Stimulated activated CD8-positive, alpha-beta memory T cell treated with anti-CD3 and anti-CD28 coated beads, Interleukin-4, amount 100 ng/mL, for 1 hour (primary cell): Measurements from ENCODE around the gene HARS1.
"Not testable (repeated sequence)": the region's sequence is repeated elsewhere in the genome, so short reads cannot be mapped to it uniquely, and the experiment has no call there.

Experiments used
- DNase-seq, 2 donors: peaks; one replicate each; pipeline ENCODE4 v3.0.0-alpha.2; 2020; ENCODE audit warnings: low read depth in 2 of 2, low spot score in 1 of 2

Gene HARS1

DNA sequence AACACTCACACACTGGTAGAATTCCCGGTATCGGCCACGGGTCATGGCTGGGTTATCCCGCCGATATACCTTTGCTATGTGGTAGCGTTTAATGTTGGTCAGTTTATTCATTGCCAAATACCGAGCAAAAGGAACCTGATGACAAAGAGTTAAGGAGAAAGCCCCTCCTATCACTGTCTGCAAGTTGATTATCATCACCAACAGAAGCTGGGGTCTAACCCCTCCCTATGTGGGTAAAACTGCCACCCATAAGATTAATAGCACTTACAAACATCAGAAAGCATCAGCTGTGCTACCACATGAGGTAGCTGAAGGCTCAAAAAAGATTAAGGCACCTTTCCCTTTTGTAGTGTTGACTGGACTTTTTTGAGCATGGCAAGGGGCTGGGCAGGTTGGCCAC lies 12.2 kb downstream of the HARS1 start:
- no peak for DNase-seq

- DNase-seq = no peak
Measured at GRCh38 chr5:140677947-140678346, 13.2 kb downstream of the HARS1 start.

DNA sequence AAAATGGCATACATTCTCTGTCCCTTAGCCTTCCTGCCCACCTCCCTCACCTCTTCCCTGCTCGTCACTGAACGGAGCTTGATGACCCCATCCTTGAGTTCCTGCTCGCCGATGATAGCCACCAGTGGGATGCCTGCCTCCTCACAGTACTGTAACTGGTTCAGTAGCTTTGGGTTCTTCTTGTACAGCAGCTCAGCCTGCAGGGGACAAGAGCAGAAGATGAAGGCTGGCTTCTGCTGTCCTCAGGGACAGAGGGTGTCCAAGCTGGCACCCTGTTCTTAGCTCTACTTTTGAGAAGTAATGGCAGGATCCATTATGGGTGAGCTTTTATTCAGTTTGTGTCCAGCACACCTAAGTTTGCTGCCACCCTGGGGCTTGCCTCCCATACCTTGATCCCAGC lies 16.5 kb downstream of the HARS1 start:
- DNase-seq = no peak

GRCh38 chr5:140674211-140674610 lies 17.0 kb downstream of the HARS1 start:
- DNase-seq = no peak

DNA sequence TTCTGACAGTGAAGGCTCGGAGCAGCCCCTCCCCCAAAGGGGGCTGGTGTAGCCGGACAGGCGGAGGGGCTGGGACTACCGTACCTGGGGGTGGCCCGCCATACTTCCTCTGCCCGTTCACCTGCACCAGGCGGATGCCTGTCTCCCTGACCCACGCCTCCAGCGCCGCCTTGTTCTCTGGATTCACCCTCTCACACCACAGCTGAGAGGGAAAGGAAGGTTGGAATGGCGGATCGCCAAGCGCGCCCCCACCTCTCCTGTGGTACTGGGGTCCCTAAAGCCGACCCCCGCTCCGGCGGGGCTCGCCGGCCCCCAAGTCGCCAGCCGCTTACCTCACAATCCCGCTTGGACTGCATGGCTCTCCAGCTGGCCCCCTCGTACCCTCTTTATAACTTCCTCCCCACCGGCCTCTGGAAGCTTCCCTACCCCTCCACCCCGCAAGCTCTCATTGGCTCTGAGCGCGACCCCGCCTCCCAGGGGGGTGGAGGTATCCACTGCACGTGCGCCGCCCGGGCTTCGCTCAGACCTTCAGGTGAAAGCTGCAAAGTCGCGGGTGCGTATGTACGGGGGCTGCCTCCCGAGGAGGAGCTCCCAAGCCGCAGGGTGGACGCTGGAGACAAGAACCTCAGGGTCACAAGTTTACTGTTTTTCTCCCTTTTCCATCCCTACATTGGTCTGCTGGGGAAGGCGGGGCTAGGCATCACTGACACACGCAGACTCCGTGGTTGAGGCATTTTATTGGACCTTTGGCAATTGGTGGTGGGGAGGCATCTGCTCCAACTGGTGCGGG lies 17.8 kb downstream of the HARS1 start, which contains the start of gene DND1:
TSS of gene DND1 (minus strand) at position 390 of the 790 bp plus-strand sequence. CDS start at position 356, 34 bp downstream.
- no peak for DNase-seq

- DNase-seq = no peak
Measured at GRCh38 chr5:140672455-140673186, 18.5 kb downstream of the HARS1 start.

GRCh38 chr5:140671472-140672125 lies 19.6 kb downstream of the HARS1 start:
- DNase-seq = no peak

DNA sequence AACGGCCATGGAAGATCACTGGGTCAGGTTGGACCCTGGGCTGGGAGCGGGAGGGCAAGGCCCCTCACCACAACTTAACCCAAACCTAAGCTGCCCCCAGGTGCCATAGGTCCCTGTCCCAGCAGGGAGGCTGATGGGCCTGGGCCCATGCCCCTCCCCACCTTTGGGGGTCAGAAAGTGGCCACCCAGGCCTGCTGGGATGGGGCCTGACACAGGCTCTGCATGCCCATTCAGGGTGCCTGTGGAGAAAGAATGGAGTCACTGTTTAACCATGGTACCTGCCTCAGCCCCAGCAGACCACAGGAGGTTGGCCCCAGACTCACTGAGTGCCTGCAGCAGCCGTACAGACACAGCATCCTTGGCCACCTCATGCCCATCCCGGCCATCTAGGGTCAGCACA lies 20.1 kb downstream of the HARS1 start:
- DNase-seq = not testable (repeated sequence)

GRCh38 chr5:140664359-140665119 lies 26.6 kb downstream of the HARS1 start, which contains the start of gene WDR55:
Gene WDR55 (plus strand): TSS chr5:140664904. CDS start chr5:140664913, 9 bp downstream.
- peak; percentile 89 to 93 for DNase-seq

DNA sequence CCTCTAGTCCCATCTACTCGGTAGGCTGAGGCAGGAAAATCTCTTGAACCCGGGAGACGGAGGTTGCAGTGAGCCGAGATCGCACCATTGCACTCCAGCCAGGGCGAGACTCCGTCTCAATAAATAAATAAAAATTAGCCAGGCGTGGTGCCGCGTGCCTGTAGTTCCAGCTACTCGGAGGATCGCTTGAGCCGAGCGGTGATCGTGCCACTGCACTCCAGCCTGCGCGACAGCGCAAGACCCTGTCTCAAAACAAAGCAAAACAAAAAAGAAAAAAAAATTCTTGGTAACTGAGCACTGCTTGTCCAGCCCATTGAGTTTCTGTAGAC lies 27.2 kb downstream of the HARS1 start:
- DNase-seq = no peak

GRCh38 chr5:140660371-140660770 lies 30.8 kb downstream of the HARS1 start:
- not testable (repeated sequence) for DNase-seq

DNA sequence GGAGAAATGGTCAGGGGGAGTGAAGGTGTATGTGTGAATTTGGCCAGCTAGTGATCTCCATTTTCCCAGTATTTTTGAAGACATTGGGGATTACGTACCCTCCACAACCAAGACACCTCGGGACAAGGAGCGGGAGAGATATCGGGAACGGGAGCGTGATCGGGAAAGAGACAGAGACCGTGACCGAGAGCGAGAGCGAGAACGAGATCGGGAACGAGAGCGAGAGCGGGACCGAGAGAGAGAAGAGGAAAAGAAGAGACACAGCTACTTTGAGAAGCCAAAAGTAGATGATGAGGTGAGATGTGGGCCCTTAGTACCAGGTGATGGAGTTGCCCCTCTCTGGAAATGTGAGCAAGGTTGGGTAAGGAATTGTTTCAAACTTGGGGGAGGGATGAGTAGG lies 32.3 kb downstream of the HARS1 start:
- DNase-seq = no peak

DNA sequence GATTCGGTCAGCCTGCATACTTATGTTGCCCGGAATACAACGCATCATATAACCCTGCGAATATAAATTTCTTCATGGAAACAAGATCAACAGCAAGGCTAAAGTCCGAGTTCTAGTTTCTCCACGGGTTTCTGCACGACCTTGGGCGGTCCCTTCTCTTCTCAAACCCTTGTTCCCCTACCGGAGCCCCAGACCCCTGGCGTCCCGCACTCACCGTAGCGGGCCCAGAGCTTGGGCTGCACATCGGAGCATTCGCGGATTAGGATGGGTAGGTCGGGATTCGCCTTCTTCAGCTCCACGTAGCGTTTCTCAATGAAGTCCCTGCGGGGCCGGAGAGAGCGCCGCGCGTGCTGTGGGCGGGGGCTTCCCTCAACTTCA lies 44.1 kb downstream of the HARS1 start:
- no peak for DNase-seq

DNA sequence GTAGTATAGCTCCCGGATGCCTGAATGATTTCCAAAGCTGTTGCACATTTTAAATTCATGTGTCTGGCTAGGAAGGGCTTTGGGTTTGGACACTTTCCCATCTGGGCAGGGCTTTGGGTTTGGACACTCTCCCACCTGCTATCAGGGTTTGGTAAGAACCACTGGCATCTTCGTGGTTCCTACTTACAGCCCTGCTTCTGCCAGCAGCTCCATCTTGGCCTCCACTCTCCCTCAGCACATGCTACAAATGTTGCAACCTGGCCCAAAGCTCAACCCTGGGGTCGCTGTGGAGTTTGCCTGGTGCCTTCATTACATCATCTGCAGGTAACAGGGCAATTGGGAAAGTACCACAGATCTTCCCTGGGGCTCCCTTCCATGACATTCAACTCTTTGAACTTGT lies 48.5 kb downstream of the HARS1 start:
- DNase-seq = no peak

- no peak for DNase-seq
Measured at GRCh38 chr5:140641716-140642115, 49.5 kb downstream of the HARS1 start.

GRCh38 chr5:140639148-140639981 lies 51.8 kb downstream of the HARS1 start, which contains the start of gene TMCO6:
Gene TMCO6 (plus strand): TSS chr5:140639451. CDS start chr5:140639528, 77 bp downstream.
- peak; percentile 92 to 95 for DNase-seq

DNA sequence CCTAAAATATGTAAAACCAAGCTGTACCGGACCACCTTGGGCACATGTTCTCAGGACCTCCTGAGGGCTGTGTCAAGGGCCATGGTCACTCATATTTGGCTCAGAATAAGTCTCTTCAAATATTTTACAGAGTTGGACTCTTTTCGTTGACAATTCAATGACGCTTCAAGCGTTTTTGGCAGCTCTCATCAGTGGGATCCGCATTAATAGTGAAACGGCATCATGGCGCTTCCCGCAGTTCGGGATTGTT lies 52.3 kb downstream of the HARS1 start:
- not testable (repeated sequence) for DNase-seq

DNA sequence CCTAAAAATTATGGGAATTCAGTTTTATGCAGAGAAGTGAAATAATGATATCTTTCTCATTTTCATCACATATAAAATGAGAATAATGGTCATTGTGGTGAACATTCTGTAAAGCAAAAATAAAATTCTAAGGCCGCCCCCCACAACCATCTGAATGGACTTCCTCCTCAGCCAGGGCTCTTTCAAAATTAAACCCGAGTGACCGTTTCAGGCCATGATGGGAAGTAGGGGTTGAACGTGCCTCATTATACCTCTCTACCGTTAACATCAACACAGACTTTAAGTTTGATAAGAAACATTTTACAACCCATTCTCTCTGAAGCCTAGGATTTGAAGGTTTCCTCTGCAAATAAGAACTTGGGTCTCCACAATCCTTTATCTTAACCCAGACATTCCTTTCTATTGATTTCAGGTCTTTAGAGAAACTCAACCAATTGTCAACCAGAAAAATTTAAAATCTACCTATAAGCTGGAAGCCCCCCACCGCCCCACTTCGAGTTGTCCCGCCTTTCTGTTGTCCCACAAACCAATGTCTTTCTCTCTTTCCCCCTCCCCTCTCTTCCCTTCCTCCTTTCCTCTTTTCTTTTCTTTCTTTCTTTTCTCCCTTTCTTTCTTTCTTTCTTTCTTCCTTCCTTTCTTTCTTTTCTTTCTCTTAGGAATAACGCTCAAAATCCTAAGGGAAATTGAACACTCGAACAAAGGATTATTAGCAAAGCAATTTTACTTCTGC lies 53.6 kb downstream of the HARS1 start:
- DNase-seq = no peak

GRCh38 chr5:140635291-140636257 lies 55.6 kb downstream of the HARS1 start:
- DNase-seq = no peak
